ENCODE measurements around the gene ZRANB3.
"Not testable (repeated sequence)": the region's sequence is repeated elsewhere in the genome, so short reads cannot be mapped to it uniquely, and the experiment has no call there.

Gene ZRANB3

GRCh38 chr2:135287121-135287520 lies 243.9 kb downstream of the ZRANB3 start:
- not testable (repeated sequence) for H3K27ac ChIP-seq (ENCODE audit: low read length); H3K9ac ChIP-seq (ENCODE audit: low read length in 2 of 2); H3K27me3 ChIP-seq (ENCODE audit: control insufficient read depth in 1 of 2, insufficient read depth in 2 of 2, low read length in 2 of 2); H3K4me3 ChIP-seq (ENCODE audit: low read length in 2 of 2); H3K4me1 ChIP-seq (ENCODE audit: control insufficient read depth, insufficient read depth, low read length); H3K36me3 ChIP-seq (ENCODE audit: control insufficient read depth in 2 of 2, insufficient read depth in 2 of 2, low read length in 2 of 2); H3K9me3 ChIP-seq (ENCODE audit: control insufficient read depth in 2 of 2, low read length in 2 of 2)

GRCh38 chr2:135285391-135285790 lies 245.6 kb downstream of the ZRANB3 start:
- Histone ChIP-seq H3K27me3 (ENCODE audit: control insufficient read depth in 1 of 2, insufficient read depth in 2 of 2, low read length in 2 of 2) (no peaks in the 10 kb centered on the region), H3K4me3 (ENCODE audit: low read length in 2 of 2) (no peak overlapping the region), H3K9ac (ENCODE audit: low read length in 2 of 2) (no peak overlapping the region), H3K4me1 (ENCODE audit: control insufficient read depth, insufficient read depth, low read length) (no peaks in the 10 kb centered on the region), H3K27ac (ENCODE audit: low read length) (no peak overlapping the region), H3K9me3 (ENCODE audit: control insufficient read depth in 2 of 2, low read length in 2 of 2) (peaks cover 0 to 2% of the 10 kb centered on the region in 2 donors), H3K36me3 (ENCODE audit: control insufficient read depth in 2 of 2, insufficient read depth in 2 of 2, low read length in 2 of 2) (no peaks in the 10 kb centered on the region)

GRCh38 chr2:135281379-135281778 lies 249.6 kb downstream of the ZRANB3 start:
- Histone ChIP-seq H3K9ac (ENCODE audit: low read length in 2 of 2) (no peak overlapping the region), H3K27me3 (ENCODE audit: control insufficient read depth in 1 of 2, insufficient read depth in 2 of 2, low read length in 2 of 2) (no peaks in the 10 kb centered on the region)

GRCh38 chr2:135279209-135279608 lies 251.8 kb downstream of the ZRANB3 start:
- no peak overlapping the region for H3K9ac ChIP-seq (ENCODE audit: low read length in 2 of 2)
- H3K36me3 ChIP-seq (ENCODE audit: control insufficient read depth in 2 of 2, insufficient read depth in 2 of 2, low read length in 2 of 2), result no peaks in the 10 kb centered on the region
- no peak overlapping the region for H3K27ac ChIP-seq (ENCODE audit: low read length)
- H3K4me1 ChIP-seq (ENCODE audit: control insufficient read depth, insufficient read depth, low read length), result no peaks in the 10 kb centered on the region
- H3K4me3 ChIP-seq (ENCODE audit: low read length in 2 of 2), result no peak overlapping the region
- no peaks in the 10 kb centered on the region for H3K27me3 ChIP-seq (ENCODE audit: control insufficient read depth in 1 of 2, insufficient read depth in 2 of 2, low read length in 2 of 2)
- no peaks in the 10 kb centered on the region for H3K9me3 ChIP-seq (ENCODE audit: control insufficient read depth in 2 of 2, low read length in 2 of 2)

More at GRCh38 chr2:135281379-135281778, 249.6 kb downstream of the ZRANB3 start:
- Histone ChIP-seq H3K27ac (ENCODE audit: low read length) (no peak overlapping the region), H3K4me3 (ENCODE audit: low read length in 2 of 2) (no peak overlapping the region), H3K36me3 (ENCODE audit: control insufficient read depth in 2 of 2, insufficient read depth in 2 of 2, low read length in 2 of 2) (no peaks in the 10 kb centered on the region), H3K9me3 (ENCODE audit: control insufficient read depth in 2 of 2, low read length in 2 of 2) (no peaks in the 10 kb centered on the region), H3K4me1 (ENCODE audit: control insufficient read depth, insufficient read depth, low read length) (no peaks in the 10 kb centered on the region)

- Histone ChIP-seq H3K9ac (ENCODE audit: low read length in 2 of 2) (no peak overlapping the region), H3K4me3 (ENCODE audit: low read length in 2 of 2) (no peak overlapping the region), H3K9me3 (ENCODE audit: control insufficient read depth in 2 of 2, low read length in 2 of 2) (no peaks in the 10 kb centered on the region), H3K27me3 (ENCODE audit: control insufficient read depth in 1 of 2, insufficient read depth in 2 of 2, low read length in 2 of 2) (no peaks in the 10 kb centered on the region), H3K27ac (ENCODE audit: low read length) (no peak overlapping the region), H3K4me1 (ENCODE audit: control insufficient read depth, insufficient read depth, low read length) (no peaks in the 10 kb centered on the region), H3K36me3 (ENCODE audit: control insufficient read depth in 2 of 2, insufficient read depth in 2 of 2, low read length in 2 of 2) (no peaks in the 10 kb centered on the region)
Observed at GRCh38 chr2:135276525-135276924, 254.5 kb downstream of the ZRANB3 start.

- H3K9ac ChIP-seq (ENCODE audit: low read length in 2 of 2), result no peak overlapping the region
- no peak overlapping the region for H3K27ac ChIP-seq (ENCODE audit: low read length)
- H3K4me3 ChIP-seq (ENCODE audit: low read length in 2 of 2), result no peak overlapping the region
- H3K27me3 ChIP-seq (ENCODE audit: control insufficient read depth in 1 of 2, insufficient read depth in 2 of 2, low read length in 2 of 2), result no peaks in the 10 kb centered on the region
- H3K36me3 ChIP-seq (ENCODE audit: control insufficient read depth in 2 of 2, insufficient read depth in 2 of 2, low read length in 2 of 2), result no peaks in the 10 kb centered on the region
- H3K4me1 ChIP-seq (ENCODE audit: control insufficient read depth, insufficient read depth, low read length), result no peaks in the 10 kb centered on the region
- no peaks in the 10 kb centered on the region for H3K9me3 ChIP-seq (ENCODE audit: control insufficient read depth in 2 of 2, low read length in 2 of 2)
Observed at GRCh38 chr2:135271006-135271405, 260.0 kb downstream of the ZRANB3 start.

- no peaks in the 10 kb centered on the region for H3K4me1 ChIP-seq (ENCODE audit: control insufficient read depth, insufficient read depth, low read length)
- no peaks in the 10 kb centered on the region for H3K36me3 ChIP-seq (ENCODE audit: control insufficient read depth in 2 of 2, insufficient read depth in 2 of 2, low read length in 2 of 2)
Observed at GRCh38 chr2:135265960-135266490, 265.0 kb downstream of the ZRANB3 start.

GRCh38 chr2:135259123-135259522 lies 271.9 kb downstream of the ZRANB3 start:
- Histone ChIP-seq H3K9ac (ENCODE audit: low read length in 2 of 2) (no peak overlapping the region), H3K4me1 (ENCODE audit: control insufficient read depth, insufficient read depth, low read length) (no peaks in the 10 kb centered on the region), H3K27ac (ENCODE audit: low read length) (no peak overlapping the region), H3K27me3 (ENCODE audit: control insufficient read depth in 1 of 2, insufficient read depth in 2 of 2, low read length in 2 of 2) (no peaks in the 10 kb centered on the region), H3K4me3 (ENCODE audit: low read length in 2 of 2) (no peak overlapping the region), H3K36me3 (ENCODE audit: control insufficient read depth in 2 of 2, insufficient read depth in 2 of 2, low read length in 2 of 2) (no peaks in the 10 kb centered on the region), H3K9me3 (ENCODE audit: control insufficient read depth in 2 of 2, low read length in 2 of 2) (no peaks in the 10 kb centered on the region)

More at GRCh38 chr2:135265960-135266490, 265.0 kb downstream of the ZRANB3 start:
- Histone ChIP-seq H3K9ac (ENCODE audit: low read length in 2 of 2) (no peak overlapping the region), H3K27ac (ENCODE audit: low read length) (no peak overlapping the region), H3K4me3 (ENCODE audit: low read length in 2 of 2) (no peak overlapping the region), H3K27me3 (ENCODE audit: control insufficient read depth in 1 of 2, insufficient read depth in 2 of 2, low read length in 2 of 2) (no peaks in the 10 kb centered on the region), H3K9me3 (ENCODE audit: control insufficient read depth in 2 of 2, low read length in 2 of 2) (no peaks in the 10 kb centered on the region)

- no peaks in the 10 kb centered on the region for H3K36me3 ChIP-seq (ENCODE audit: control insufficient read depth in 2 of 2, insufficient read depth in 2 of 2, low read length in 2 of 2)
- H3K4me1 ChIP-seq (ENCODE audit: control insufficient read depth, insufficient read depth, low read length), result no peaks in the 10 kb centered on the region
- no peak overlapping the region for H3K27ac ChIP-seq (ENCODE audit: low read length)
- no peak overlapping the region for H3K9ac ChIP-seq (ENCODE audit: low read length in 2 of 2)
- no peaks in the 10 kb centered on the region for H3K27me3 ChIP-seq (ENCODE audit: control insufficient read depth in 1 of 2, insufficient read depth in 2 of 2, low read length in 2 of 2)
- no peak overlapping the region for H3K4me3 ChIP-seq (ENCODE audit: low read length in 2 of 2)
- no peaks in the 10 kb centered on the region for H3K9me3 ChIP-seq (ENCODE audit: control insufficient read depth in 2 of 2, low read length in 2 of 2)
Observed at GRCh38 chr2:135258193-135258592, 272.8 kb downstream of the ZRANB3 start.

- Histone ChIP-seq H3K4me3 (ENCODE audit: low read length in 2 of 2) (no peak overlapping the region), H3K36me3 (ENCODE audit: control insufficient read depth in 2 of 2, insufficient read depth in 2 of 2, low read length in 2 of 2) (no peaks in the 10 kb centered on the region), H3K27me3 (ENCODE audit: control insufficient read depth in 1 of 2, insufficient read depth in 2 of 2, low read length in 2 of 2) (no peaks in the 10 kb centered on the region), H3K9ac (ENCODE audit: low read length in 2 of 2) (no peak overlapping the region), H3K9me3 (ENCODE audit: control insufficient read depth in 2 of 2, low read length in 2 of 2) (no peaks in the 10 kb centered on the region), H3K4me1 (ENCODE audit: control insufficient read depth, insufficient read depth, low read length) (no peaks in the 10 kb centered on the region), H3K27ac (ENCODE audit: low read length) (no peak overlapping the region)
Observed at GRCh38 chr2:135257383-135258090, 273.5 kb downstream of the ZRANB3 start.

- Histone ChIP-seq H3K9me3 (ENCODE audit: control insufficient read depth in 2 of 2, low read length in 2 of 2) (no peaks in the 10 kb centered on the region), H3K9ac (ENCODE audit: low read length in 2 of 2) (no peak overlapping the region), H3K4me3 (ENCODE audit: low read length in 2 of 2) (no peak overlapping the region), H3K4me1 (ENCODE audit: control insufficient read depth, insufficient read depth, low read length) (no peaks in the 10 kb centered on the region), H3K36me3 (ENCODE audit: control insufficient read depth in 2 of 2, insufficient read depth in 2 of 2, low read length in 2 of 2) (no peaks in the 10 kb centered on the region), H3K27ac (ENCODE audit: low read length) (no peak overlapping the region), H3K27me3 (ENCODE audit: control insufficient read depth in 1 of 2, insufficient read depth in 2 of 2, low read length in 2 of 2) (no peaks in the 10 kb centered on the region)
Observed at GRCh38 chr2:135256531-135257260, 274.3 kb downstream of the ZRANB3 start.
